Measurements from ENCODE around the gene IL17A.
"Not testable (repeated sequence)": the region's sequence is repeated elsewhere in the genome, so short reads cannot be mapped to it uniquely, and the experiment has no call there.

IL17A gene

DNA sequence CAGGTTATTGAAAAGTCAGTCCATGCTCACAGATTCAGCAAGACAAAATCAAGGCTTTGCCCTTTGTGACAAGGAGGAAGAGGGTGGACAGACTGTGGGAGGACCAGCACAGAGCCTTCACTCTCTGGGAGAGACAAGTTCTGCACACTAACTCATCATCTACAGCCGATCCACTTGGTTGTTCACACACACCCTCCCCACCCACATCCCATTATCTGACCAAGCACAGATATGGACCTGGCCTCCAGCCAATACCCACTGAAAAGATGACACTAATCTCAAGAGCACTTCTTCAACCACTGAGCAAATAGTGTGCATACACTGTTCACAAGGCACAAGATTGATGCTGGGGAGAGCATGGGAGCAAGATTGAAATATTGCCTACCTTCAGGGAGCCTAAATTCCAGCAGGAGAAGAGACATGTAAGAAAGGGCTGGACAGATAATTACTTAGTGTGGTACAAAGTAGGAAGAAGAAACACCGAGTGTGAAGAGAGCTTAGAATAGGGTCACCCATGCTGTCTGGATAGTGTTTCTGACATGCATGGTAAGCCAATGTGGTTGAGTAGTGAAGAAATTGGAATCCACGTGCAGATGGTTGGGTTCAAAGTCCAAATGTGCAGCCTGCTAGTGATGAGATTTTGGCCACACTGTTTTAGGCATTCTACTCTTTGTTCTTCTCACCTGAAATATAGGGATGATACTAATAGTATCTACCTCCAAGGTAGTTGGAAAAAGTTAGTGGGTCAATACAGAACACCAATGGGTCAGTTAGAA is 21.7 kb upstream of the IL17A start:
- no peak for DNase-seq (ENCODE audit: low read depth)

DNA sequence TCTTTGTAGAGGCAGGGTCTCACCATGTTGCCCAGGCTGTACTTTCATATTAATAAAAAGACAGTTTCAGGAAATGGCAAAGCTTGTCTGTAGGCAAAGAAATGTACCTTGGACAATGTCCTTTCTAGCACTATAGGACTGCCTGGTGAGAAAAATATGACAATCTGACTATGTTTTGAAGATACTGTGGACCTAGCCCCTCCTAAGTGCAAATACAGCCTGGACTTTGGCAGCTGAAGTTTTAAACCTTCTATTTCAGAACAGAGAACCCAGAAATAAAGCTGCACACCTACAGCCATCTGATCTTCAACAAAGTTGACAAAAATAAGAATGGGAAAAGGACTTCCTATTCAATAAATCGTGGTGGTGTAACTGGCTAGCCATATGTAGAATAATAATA is 18.9 kb upstream of the IL17A start:
- DNase-seq (ENCODE audit: low read depth): no peak

DNA sequence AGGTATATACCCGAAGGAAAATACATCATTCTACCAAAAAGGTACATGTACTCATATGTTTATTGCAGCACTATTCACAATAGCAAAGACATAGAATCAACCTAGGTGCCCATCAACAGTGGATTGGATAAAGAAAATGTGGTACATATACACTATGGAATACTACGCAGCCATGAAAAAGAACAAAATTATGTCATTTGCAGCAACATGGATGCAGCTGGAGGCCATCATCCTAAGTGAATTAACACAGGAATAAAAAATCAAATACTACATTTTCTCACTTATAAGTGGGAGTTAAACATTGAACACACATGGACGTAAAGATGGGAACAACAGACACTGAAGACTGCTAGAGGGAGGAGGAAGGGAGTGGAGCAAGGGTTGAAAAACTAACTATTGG is 17.8 kb upstream of the IL17A start:
- DNase-seq (ENCODE audit: low read depth): not testable (repeated sequence)

DNA sequence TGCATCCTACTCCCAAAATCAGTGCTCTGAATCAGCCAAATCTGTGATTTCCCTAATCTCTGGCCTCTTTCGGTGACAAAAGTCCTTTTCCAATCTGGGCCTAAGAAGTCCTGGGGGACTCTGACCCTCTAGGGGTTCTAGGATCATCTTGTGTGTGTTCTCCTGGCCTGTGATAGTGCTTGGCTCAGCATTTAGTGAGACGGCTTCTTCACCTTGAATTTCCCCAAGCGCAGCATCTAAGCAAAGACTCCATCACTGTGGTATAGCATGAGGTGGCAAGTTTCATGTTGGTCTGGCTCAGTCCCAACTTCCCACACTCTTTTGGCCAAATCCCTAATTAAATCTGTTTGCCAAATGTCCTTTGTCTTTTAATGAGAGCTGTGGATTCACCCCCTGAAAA is 12.1 kb upstream of the IL17A start:
- no peak for DNase-seq (ENCODE audit: low read depth)

DNA sequence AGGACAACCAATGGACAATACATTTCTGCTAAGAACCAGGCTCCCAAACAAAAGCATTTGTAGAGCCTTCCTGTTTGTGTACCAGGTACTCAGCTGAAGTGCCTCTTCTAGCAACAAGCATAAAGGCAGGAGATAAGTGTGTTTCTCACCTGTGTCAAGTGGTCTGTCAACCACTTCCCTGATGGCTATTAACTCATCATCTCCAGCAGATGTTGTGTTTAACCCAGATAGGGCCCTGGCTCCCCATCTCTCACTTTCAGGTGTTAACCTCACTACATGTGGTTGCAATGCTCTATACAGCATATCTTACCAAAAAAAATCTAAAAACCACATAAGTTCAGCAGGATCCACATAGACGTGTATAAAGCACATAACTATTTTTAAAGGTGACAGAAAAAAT is 9.6 kb upstream of the IL17A start:
- no peak for DNase-seq (ENCODE audit: low read depth)

DNA sequence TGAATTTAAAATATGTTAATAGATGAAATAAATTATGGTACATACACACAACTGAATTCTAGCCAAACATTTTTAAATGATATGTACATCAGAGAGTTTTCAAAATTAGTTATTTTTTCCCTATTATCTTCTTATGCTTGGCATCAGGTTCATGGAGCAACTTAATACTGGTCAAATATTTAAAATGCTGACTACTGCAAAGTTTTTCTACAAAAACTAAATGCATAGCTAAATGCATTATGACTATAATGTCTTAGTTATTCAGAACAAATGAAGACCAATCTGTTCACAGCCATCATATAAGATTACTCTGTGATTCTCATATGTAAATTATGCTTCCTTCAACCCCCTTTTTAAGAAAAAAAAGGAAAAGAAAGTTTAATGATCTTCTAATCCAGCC is 8.2 kb upstream of the IL17A start:
- no peak for DNase-seq (ENCODE audit: low read depth)

DNA sequence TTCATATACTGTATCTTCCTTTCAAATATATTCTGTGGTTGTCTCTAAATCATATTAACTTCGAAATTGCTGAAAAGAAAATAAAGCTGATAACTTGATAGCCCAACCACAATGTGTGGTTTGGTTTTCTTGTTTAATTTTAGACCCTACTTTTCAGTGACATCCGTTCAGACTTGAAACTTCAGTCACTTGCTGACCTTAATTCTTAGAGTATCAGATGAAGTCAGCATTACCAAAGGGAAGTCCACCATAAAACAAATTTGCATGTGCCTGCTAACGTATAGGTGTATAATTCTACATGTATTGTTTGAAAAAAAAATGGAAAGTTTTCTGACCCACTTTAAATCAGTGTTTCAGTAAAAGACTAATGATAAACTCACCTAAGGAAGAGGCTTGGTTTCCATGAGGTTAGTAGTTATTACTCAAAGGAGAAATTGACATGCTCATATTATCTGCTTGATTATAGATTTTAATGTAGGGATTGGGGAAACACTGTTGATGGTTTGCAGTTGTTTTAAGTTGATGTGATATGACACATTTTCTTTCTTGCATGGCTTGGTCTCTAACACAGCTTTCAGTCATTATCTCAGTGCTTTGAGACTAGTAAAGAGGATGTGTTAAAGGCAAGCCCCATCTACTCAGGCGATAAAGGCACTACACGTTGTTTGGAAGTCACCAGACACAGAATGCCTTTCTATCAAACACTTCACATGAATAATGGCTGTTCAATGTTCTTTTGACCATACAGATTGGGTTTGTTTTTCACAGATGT is 5.2 kb upstream of the IL17A start:
- DNase-seq (ENCODE audit: low read depth): no peak

DNA sequence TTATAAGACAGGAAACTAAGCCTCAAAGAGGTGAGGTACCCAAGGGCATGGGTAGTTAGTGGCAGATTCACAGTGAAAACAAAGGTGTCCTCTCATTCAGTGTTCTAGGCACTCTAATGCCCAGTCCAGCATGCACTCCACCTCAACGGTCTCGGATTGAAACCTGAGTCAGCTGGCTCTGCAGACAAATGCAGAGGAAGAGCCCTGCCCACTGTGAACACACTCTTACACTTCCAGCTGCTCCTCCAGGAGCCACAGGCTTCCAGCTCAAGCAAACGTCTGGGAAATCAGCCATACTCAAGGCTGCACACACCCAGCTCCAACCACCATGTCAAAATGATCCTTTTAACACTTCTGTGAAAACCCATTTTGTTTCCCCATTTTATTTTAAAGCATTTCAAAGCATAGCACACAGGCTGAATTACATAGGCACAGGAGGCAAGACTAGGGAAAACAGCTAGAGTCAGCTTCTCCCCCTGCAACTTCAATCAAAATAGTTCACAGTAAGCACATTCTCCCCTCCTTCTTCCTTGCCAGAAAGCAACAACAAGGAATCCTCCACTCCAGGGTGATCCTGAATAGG is 3.0 kb upstream of the IL17A start:
- no peak for DNase-seq (ENCODE audit: low read depth)

DNA sequence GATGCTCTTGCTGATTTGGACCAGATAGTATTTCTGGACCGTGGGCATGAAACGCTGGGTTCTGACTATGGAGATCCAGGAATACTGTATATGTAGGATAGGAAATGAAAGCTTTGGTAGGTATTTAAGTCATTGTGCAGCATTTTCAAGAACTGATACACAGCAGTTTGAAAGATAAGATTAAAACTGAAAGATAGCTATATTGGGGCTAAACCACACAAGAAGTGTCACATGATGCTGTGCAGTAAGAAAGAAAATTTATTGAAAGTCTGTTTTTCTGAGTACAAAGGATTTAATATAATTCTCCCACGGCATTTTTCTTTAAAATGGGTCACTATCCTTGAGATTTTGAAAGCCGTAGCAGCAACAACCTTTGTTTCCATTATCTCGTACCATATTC is 305 bp downstream of the IL17A start:
- no peak for DNase-seq (ENCODE audit: low read depth)

DNA sequence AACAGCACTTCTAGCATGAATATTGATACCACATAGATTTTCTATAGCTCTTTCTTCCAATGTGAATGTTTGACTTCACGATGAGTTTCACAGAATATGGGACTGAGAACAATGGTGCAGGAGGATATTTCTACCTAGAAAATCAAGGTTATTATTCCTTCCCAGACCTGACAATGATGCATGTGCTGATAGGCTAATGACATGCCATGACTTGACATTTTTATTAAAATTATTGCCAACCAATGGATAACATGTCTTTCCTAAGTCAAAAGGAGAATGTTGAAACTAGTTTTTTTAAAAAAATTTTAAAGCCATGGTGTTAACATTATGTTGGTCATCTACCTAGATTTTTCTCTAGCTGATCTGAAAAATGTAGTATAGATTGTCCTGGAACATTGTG is 923 bp downstream of the IL17A start:
- DNase-seq (ENCODE audit: low read depth): no peak

DNA sequence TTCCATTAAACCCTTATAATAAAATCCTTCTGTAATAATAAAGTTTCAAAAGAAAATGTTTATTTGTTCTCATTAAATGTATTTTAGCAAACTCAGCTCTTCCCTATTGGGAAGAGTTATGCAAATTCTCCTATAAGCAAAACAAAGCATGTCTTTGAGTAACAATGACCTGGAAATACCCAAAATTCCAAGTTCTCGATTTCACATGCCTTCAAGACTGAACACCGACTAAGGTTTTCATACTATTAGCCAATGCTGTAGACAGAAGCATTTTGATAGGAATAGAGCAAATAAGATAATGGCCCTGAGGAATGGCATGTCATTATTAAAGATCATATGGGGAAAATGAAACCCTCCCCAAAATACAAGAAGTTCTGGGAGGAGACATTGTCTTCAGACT is 3.8 kb downstream of the IL17A start:
- DNase-seq (ENCODE audit: low read depth): no peak

DNA sequence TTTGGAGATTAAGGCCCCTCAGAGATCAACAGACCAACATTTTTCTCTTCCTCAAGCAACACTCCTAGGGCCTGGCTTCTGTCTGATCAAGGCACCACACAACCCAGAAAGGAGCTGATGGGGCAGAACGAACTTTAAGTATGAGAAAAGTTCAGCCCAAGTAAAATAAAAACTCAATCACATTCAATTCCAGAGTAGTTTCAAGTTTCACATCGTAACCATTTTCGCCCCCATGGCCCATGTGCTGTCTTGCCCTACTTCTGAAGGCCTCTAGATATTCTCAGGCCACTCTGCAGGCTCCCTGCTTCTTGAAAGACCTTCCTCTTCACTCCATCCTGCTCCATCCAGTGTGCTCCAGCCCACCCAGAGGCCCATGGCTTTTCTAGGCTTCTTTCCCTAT is 4.2 kb downstream of the IL17A start:
- no peak for DNase-seq (ENCODE audit: low read depth)

DNA sequence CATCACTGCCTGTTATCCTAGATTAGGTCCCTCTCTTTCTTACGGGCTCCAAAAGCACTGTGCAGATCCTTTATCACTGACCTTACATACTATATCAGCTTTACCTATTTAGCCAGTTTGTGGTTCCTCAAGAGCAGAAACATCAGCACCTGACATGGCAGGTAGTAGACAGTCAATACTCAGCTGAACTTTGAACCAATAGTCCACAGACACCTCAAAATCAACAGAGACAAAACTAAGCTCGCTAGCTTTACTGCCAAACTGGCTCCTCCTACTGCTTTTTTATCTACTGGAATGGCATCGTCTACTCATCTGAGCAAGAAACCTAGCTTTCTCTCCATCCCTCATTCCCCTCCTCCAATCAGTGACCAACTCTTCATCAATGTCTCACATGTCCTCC is 5.6 kb downstream of the IL17A start:
- no peak for DNase-seq (ENCODE audit: low read depth)

DNA sequence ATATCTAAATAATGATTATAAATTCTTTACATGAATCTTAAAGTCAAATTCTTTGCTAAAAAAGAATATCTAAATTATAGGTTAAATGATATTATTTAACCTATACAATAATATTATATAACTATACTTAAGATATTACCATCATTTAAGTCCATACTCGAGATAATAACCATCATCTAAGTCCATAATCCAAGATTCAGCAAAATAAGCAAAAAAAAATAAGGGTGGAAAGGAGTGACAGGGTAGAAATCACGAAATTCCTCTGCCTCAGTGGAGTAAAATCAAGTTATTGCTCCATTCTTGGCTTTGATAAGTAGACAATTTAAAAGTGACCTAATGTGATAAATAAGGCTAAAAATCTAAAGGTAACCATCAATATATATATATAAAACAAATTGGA is 9.7 kb downstream of the IL17A start:
- DNase-seq (ENCODE audit: low read depth): no peak

DNA sequence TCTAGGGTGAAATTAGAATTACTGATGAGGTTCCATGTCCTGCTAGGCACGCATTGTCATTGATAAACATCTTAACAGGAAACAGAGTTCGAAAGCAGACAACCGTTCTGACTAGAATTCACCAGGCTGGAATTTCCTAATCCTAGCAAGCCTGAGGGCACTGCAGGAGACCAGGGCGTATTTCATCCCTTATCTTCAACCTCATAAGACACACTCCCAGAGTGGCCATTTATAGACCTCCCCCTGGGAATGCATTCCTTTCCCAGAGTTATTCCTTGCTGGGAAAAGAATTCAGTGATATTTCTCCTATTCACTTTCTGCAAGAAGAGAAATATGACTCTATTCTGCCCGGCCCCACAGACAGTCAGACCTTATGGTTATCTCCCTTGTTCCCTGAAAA is 13.9 kb downstream of the IL17A start:
- not testable (repeated sequence) for DNase-seq (ENCODE audit: low read depth)

DNA sequence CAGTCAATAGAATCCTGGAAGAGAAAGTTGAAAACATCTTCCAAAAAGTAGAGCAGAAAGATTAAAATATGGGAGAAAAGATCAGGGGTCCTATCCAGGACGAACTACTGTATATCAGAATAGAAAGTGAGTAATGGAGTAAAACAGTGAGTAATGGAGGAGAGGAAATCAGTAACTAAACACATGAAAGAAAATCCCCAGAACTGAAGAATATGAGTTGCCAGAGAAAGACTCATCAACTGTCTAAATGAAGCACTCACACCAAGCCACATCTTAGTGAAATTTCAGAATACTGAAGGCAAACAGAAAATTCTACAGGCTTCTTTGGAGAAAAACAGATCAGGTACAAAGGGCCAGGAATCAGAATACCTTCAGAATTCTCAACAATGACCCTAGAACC is 14.9 kb downstream of the IL17A start:
- no peak for DNase-seq (ENCODE audit: low read depth)

DNA sequence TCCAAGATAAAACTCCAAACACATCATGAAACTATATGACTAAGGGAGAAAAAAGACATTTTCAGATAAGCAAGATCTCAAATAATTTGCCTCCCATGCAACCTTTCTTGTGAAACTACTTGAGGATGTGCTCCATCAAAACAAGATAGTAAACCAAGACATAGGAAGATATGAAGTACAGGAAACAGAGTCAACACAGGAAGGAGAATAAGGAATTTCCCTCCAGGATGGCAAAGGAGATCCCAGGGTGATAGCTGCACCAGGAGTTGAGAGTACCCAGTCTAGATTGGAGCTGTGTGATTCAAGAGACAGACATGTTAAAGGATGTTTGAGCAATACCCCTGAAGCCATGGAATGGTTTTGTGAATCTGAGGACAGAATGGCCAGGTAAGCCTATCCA is 15.3 kb downstream of the IL17A start:
- no peak for DNase-seq (ENCODE audit: low read depth)

DNA sequence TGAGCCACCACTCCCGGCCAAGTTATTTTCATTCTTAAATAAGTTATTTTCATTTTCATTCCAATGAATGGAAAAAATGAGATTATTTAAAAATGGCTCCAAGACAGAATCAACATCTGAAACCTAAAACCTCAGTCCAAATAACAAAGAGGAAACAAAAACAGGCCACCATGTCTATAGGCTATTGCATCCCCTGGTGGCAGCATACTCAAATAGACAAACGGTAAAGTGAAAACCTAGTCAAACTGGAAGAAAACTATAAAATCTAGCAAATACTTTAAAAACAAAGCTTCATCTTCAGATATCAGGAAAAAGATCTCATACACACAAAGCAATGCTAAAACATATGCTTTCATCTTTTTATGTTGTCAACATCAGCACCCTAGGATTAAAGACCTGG is 20.9 kb downstream of the IL17A start:
- no peak for DNase-seq (ENCODE audit: low read depth)

DNA sequence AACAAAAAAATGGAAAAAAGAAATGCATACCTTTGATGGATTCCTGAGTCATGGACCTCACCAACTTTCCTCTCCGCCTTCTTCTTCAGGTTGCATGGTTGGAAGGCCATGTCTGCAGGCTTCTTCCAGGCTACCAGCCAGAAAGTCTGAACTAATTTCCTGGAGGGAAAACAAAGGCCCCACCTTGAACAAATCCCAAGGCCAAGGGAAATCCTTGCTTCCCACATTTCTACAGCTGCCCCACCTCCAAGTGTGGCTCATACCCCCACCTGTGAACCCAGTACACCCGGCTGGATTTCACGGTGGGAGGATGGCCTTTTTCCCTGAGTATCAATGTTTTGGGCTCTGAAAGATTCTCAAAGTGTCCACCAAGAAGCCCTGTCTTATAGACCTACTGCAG is 22.4 kb downstream of the IL17A start:
- no peak for DNase-seq (ENCODE audit: low read depth)

DNA sequence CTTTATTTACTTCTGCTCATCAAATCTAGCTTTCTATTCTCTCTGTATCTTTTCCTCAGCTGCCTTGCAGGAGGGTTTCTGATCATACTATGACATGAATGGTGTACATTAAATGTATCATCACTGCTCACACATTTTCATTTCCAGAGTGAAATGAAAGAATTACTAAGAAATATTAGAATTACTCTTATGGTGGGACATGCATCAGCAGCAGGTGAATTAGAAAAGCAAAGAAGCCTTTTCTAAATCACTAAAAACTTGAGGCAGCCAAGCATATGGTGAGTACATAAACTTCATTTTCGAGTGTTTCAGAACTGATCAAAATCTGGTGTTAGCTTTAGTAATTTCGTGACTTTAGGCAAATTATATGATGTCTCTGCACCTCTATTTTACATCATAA is 23.6 kb downstream of the IL17A start:
- no peak for DNase-seq (ENCODE audit: low read depth)

DNA sequence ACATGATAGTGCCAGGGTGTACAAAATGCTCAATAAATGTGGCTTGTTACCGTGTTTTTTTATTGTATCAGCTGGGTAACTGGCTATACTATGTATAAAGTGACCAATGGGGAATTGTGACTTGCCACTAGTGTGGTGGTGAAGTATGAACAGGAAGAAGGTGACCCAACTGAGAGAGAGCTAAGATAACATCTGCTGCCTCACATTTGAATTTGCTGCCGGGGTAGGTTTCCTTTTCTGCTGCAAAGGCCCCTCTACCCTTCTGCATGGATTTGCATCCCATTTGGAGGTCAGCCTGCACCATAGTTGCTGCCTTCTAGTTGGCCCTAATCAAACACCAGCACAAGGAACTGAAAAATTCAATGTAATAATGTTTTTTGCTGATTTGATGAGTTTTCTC is 24.1 kb downstream of the IL17A start:
- no peak for DNase-seq (ENCODE audit: low read depth)

DNA sequence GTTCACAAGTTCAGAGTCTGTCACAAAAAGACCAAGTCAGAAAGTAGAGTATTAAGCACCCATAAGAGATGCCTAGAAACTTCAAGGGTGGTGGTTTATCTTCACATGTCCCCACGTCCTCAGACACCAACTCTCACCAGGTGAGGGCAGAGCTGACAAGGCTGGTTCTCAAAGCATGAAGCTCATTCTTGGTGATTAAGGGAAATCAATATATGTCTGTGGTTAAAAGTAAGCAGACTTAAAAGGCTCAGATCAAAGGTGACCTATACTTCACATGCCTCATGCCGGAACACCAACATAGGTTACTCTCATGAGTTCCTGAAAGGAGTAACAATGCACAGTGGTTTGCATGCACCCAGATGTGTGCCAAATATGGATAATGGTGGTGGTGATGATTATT is 27.0 kb downstream of the IL17A start:
- DNase-seq (ENCODE audit: low read depth): no peak

DNA sequence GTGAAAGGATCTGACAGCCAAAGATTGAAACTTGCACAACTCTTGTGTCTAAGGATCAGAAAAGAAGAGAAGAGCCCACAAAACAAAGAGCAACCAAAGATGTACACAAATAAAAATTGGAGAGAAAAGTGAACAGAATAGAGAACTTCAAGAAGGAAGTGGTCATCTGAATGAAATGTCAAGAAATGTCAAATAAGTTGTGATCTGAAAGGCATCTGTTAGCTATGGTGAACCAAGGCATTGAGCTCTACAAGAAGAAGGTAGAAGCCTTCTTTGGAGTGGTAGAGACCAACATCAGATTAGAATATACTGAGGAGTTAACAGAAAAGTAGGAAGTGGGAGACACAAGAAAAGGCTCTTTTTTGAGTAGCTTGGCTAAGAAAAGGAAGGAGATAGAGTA is 29.6 kb downstream of the IL17A start:
- DNase-seq (ENCODE audit: low read depth): no peak
